Measurements from ENCODE around the gene GPR150. TPM values are rescaled to one million over a fixed set of nuclear protein-coding genes. Genes with fewer than 3 reads are reported as not detected.

Gene GPR150
- total and polyA plus RNA-seq, 2 experiments from 2014 or later = 1.0 TPM; not detected in 1

DNA sequence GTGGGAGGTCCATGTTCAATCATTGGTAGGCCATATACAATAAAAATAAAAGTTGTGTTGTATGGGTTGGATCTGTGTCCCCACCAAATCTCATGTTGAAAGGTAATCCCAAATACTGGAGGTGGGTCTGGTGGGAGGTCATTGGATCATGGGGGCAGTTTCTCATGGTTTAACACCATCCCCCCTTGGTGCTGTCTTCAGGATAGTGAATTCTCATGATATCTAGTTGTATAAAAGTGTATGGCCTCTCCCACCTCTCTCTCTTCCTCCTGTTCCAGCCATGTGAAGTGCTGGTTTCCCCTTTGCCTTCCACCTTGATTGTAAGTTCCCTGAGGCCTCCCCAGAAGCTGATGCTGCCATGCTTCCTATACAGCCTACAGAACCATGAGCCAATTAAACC is 47.8 kb downstream of the GPR150 start:
- Histone ChIP-seq H3K27me3 (no peaks in the 10 kb centered on the region), H3K9me2 (replicated peaks; ENCODE audit: insufficient read depth) (no peaks in the 10 kb centered on the region), H3K4me3 (no peak overlapping the region), H2AFZ (no peak overlapping the region), H3K36me3 (replicated peaks; ENCODE audit: insufficient read depth, low read depth) (no peaks in the 10 kb centered on the region), H4K20me1 (ENCODE audit: insufficient read depth, poor library complexity, severe bottlenecking) (no peaks in the 10 kb centered on the region), H3K4me2 (no peak overlapping the region), H3K9me3 (ENCODE audit: low read depth) (no peaks in the 10 kb centered on the region), H3K4me1 (ENCODE audit: insufficient read depth) (no peaks in the 10 kb centered on the region), H3K79me2 (no peaks in the 10 kb centered on the region), H3K27ac (no peak overlapping the region)
- DNase-seq (ENCODE audit: low spot score) = no peak
- TF ChIP-seq, protein P1, sequence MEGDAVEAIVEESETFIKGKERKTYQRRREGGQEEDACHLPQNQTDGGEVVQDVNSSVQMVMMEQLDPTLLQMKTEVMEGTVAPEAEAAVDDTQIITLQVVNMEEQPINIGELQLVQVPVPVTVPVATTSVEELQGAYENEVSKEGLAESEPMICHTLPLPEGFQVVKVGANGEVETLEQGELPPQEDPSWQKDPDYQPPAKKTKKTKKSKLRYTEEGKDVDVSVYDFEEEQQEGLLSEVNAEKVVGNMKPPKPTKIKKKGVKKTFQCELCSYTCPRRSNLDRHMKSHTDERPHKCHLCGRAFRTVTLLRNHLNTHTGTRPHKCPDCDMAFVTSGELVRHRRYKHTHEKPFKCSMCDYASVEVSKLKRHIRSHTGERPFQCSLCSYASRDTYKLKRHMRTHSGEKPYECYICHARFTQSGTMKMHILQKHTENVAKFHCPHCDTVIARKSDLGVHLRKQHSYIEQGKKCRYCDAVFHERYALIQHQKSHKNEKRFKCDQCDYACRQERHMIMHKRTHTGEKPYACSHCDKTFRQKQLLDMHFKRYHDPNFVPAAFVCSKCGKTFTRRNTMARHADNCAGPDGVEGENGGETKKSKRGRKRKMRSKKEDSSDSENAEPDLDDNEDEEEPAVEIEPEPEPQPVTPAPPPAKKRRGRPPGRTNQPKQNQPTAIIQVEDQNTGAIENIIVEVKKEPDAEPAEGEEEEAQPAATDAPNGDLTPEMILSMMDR (IDR thresholded peaks at IDR 0.05; ENCODE audit: poor library complexity) = no peak
- TF ChIP-seq EZH2phosphoT487 (IDR thresholded peaks at IDR 0.05; ENCODE audit: low read depth, severe bottlenecking, unreplicated experiment) = no peak
- no peak for TF ChIP-seq EZH2 (IDR thresholded peaks at IDR 0.05; ENCODE audit: borderline replicate concordance)

DNA sequence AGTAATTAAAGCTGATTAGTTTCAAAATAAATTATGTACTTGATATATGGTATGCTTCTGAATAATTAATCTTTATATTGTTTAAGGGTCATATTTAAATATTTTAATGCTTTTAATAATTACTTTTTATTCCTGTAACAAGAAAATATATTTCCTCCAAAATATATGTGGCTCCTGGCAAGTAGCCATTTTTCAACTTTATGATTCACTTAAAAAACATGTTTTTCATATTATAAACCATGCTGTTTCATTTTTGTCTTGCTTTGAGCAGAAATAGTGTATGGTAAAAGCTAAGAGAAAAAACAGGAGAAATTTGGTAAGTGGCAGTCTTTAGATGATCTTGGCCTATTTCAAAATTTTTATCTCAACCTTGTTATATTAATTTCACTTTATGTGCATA is 48.3 kb downstream of the GPR150 start:
- H3K9me2 ChIP-seq (replicated peaks; ENCODE audit: insufficient read depth) = no peaks in the 10 kb centered on the region
- DNase-seq (ENCODE audit: low spot score) = no peak
- no peaks in the 10 kb centered on the region for H3K4me1 ChIP-seq (ENCODE audit: insufficient read depth)
- TF ChIP-seq EZH2 (IDR thresholded peaks at IDR 0.05; ENCODE audit: borderline replicate concordance) = no peak
- no peak for TF ChIP-seq EZH2phosphoT487 (IDR thresholded peaks at IDR 0.05; ENCODE audit: low read depth, severe bottlenecking, unreplicated experiment)
- TF ChIP-seq, protein P1 (IDR thresholded peaks at IDR 0.05; ENCODE audit: poor library complexity) = no peak
- peak overlapping the region; percentile 70 for H3K27ac ChIP-seq
- no peak overlapping the region for H2AFZ ChIP-seq
- H3K4me2 ChIP-seq = no peak overlapping the region
- H3K36me3 ChIP-seq (replicated peaks; ENCODE audit: insufficient read depth, low read depth) = no peaks in the 10 kb centered on the region
- no peaks in the 10 kb centered on the region for H4K20me1 ChIP-seq (ENCODE audit: insufficient read depth, poor library complexity, severe bottlenecking)
- H3K79me2 ChIP-seq = no peaks in the 10 kb centered on the region
- no peaks in the 10 kb centered on the region for H3K9me3 ChIP-seq (ENCODE audit: low read depth)
- no peaks in the 10 kb centered on the region for H3K27me3 ChIP-seq
- no peak overlapping the region for H3K4me3 ChIP-seq

DNA sequence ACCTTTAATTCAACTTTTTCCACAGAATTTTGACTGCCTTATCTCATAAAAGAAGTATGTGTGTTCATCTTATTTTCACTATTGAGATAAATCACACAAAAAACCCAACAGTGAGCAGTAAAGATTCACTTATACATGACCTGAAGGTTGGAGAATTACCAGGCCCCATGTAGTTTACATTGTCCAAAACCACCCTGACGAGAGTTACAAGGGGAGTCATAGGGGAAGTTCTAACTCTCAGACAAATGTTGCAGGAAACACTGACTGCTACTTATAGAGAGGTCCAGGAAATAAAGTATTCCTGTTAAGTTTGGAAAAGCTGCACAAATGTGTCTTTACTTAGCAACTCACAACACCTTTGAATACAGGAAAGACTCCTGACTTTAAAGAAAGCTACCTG is 48.8 kb downstream of the GPR150 start:
- Histone ChIP-seq H3K27ac (peak overlapping the region; percentile 70), H3K27me3 (no peaks in the 10 kb centered on the region), H3K4me3 (no peak overlapping the region), H4K20me1 (ENCODE audit: insufficient read depth, poor library complexity, severe bottlenecking) (no peaks in the 10 kb centered on the region), H3K9me3 (ENCODE audit: low read depth) (no peaks in the 10 kb centered on the region), H3K9me2 (replicated peaks; ENCODE audit: insufficient read depth) (no peaks in the 10 kb centered on the region), H2AFZ (no peak overlapping the region), H3K79me2 (no peaks in the 10 kb centered on the region), H3K36me3 (replicated peaks; ENCODE audit: insufficient read depth, low read depth) (no peaks in the 10 kb centered on the region), H3K4me1 (ENCODE audit: insufficient read depth) (no peaks in the 10 kb centered on the region), H3K4me2 (no peak overlapping the region)
- DNase-seq (ENCODE audit: low spot score) = no peak
- TF ChIP-seq, protein P1 (IDR thresholded peaks at IDR 0.05; ENCODE audit: poor library complexity) = no peak
- TF ChIP-seq EZH2 (IDR thresholded peaks at IDR 0.05; ENCODE audit: borderline replicate concordance) (no peak), EZH2phosphoT487 (IDR thresholded peaks at IDR 0.05; ENCODE audit: low read depth, severe bottlenecking, unreplicated experiment) (no peak)
- 54% methylated on average over 1 of the region's 1 CpG for WGBS (ENCODE audit: low lambda C conversion rate, missing lambda C conversion rate)

DNA sequence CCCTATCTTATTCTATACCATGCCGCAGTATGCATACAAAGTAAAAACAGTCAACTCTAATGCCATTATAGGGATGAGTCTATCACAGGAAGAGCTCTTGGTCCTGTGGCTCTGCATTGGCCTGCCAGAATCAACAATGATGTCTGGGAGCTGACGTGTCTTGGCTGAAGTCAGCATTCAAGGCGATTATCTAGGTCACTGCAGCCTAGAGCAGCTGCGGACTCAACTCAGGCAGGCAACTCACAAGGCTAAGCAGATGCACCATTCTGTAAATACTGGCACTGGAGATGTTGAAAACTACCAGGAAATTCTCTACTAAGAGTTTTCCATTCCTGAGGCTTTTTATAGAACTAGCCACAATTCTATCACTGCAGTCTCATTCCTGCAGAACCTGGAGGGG is 49.7 kb downstream of the GPR150 start:
- Histone ChIP-seq H3K4me1 (ENCODE audit: insufficient read depth) (no peaks in the 10 kb centered on the region), H3K27me3 (no peaks in the 10 kb centered on the region), H3K9me3 (ENCODE audit: low read depth) (no peaks in the 10 kb centered on the region), H3K79me2 (no peaks in the 10 kb centered on the region), H4K20me1 (ENCODE audit: insufficient read depth, poor library complexity, severe bottlenecking) (no peaks in the 10 kb centered on the region), H3K36me3 (replicated peaks; ENCODE audit: insufficient read depth, low read depth) (no peaks in the 10 kb centered on the region), H3K4me2 (no peak overlapping the region), H2AFZ (no peak overlapping the region), H3K9me2 (replicated peaks; ENCODE audit: insufficient read depth) (no peaks in the 10 kb centered on the region), H3K27ac (peak overlapping the region; percentile 70), H3K4me3 (no peak overlapping the region)
- TF ChIP-seq EZH2phosphoT487 (IDR thresholded peaks at IDR 0.05; ENCODE audit: low read depth, severe bottlenecking, unreplicated experiment) = no peak
- TF ChIP-seq, protein P1 (IDR thresholded peaks at IDR 0.05; ENCODE audit: poor library complexity) = no peak
- no peak for TF ChIP-seq EZH2 (IDR thresholded peaks at IDR 0.05; ENCODE audit: borderline replicate concordance)
- 56% methylated on average over 4 of the region's 4 CpGs for WGBS (ENCODE audit: low lambda C conversion rate, missing lambda C conversion rate)
- DNase-seq (ENCODE audit: low spot score) = peak; percentile 53

Measured in hepatocyte (in vitro differentiated cells).